ENCODE measurements around the gene SLC4A1.

Gene SLC4A1

DNA sequence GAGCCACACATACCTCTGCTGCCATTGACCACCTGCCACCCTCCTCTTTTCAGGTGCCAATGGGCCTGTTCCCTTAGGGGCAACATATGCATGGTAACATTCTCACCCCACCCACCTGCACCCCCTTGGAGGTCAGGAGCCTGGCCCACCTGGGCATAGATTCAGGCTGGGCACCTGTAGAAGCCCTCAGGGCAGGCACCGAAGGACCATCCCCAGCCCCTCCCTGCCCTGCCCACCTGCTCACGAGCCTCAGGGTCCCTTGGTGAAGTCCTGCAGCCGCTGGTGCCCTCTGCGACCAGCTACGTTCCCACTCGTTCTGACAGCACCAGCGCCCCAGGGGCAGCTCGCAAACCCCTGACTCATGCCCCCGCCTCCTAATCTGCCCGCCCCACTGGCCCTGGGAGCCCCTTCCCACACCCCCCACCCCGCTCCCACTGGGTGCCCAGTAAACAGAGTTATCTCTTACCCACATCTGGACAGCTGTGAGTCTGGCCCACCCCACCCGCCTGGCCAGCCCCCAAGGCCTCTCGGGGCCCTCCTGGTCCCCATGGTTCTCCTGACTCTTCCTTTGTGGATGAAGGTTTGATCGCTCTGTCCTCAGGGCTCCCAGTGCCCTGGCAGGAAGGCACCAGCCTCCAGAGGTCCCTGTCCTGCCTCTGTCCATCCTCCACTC is at the start of gene SLC4A1:
TSS of gene SLC4A1 (minus strand) at position 318 of the 673 bp plus-strand sequence. CDS start 5,269 bp downstream, outside the sequence.
- in situ Hi-C loops (cut with MboI; ENCODE audit: low sequenced_read_pairs): no loop called here

DNA sequence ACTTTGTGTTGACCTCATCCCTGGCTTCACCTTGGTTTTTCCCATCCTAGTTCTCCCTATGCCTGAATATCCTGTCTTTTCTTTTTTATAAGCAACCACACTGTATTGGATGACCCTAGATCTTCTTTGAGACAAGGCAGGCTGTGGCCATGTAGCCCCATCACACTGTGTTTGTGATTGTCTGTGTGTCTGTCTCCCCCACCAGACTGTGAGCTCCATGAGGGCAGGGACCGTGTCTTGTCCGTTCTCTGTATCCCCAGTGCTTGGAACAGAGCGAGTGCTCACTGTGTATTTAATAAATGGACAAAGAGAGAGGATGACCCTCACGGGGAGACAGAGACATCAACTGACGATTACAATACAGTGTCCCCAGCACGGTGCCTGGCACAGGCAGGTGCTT is 49.6 kb upstream of the SLC4A1 start:
- in situ Hi-C loops (cut with MboI; ENCODE audit: low sequenced_read_pairs): no loop called here

DNA sequence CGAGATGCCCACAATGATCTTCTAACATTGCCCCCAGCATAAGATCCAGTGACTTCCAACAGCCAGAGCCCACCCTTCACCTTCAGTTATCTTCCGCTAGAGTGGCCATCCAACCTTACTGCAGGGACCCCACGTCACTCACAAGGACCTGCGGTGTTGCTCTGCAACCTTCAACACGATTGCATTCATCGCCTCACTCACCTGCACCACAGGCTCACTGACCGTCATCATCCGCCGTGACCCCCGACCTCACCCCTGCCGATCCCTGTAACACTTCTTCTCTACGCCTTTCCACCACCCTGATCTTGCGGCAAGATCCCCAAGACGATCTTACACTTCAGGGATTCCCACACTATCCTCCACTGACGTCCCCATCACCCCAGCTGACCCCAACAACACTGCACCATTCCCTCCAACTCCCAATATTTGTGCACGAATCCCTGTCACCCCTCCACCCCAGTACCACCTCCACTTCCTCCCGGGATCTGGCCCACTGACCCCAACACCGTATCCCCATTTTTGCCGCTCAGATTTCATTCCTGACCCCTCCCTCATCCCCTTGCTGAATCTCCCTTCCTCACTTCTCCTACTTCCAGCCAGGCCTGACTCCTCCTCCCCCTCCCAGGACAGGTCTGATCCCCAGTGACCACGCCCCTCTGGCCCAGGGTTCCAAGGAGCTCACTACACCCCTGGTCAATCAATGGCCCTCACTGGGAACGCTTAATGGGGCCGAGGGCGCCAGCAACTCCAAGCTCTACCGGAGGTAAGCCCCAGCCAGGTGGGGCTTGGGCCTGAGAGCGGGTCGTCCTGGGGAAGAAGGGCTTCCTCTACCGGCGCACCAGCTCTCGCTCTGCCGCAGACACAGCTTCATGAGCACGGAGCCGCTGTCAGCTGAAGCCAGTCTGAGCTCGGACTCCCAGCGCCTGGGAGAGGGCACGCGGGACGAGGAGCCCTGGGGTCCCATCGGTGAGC is 48.1 kb upstream of the SLC4A1 start:
- in situ Hi-C loops (cut with MboI; ENCODE audit: low sequenced_read_pairs): no loop called here

DNA sequence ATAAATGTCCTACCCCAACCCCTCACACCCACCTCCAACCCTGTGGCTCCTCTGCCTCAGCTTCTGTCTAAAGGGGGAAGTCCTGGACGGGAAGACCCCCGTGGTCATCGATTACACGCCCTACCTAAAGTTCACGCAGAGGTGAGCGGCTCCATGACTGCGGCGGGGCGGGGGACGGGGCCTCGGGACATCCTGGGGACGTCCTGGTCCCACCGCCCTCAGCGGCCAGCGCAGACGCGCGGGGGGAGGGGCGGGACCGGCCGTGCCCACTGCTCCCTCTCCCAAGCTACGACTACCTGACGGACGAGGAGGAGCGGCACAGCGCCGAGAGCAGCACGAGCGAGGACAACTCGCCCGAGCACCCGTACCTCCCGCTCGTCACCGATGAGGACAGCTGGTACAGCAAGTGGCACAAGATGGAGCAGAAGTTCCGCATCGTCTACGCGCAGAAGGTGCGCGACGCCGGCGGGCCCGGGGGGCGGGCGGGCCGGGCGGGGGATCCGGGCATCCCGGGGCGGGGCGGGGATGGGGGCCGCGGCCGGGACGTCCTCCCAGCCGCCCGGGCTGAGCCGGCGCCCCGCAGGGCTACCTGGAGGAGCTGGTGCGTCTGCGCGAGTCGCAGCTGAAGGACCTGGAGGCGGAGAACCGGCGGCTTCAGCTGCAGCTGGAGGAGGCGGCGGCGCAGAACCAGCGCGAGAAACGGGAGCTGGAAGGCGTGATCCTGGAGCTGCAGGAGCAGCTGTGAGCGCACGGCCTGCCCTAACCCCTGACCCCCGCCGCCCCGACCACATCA is 47.1 kb upstream of the SLC4A1 start:
- in situ Hi-C loops (cut with MboI; ENCODE audit: low sequenced_read_pairs): no loop called here

DNA sequence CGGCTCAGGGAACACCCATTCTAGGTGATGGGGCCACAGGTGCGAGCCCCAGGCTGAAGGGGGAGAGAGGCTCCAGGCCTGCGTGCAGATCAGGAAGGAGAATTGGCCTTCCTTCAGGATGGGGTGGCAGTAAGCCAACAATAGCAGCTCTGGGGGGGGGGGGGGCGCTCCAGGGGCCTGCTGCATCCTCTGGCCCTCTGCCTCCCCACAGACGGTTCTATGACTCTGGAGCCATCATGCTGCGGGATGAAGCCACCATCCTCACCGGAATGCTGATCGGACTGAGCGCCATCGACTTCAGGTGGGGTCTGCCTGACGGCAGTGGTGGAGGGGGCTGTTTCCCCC is 46.6 kb upstream of the SLC4A1 start:
- in situ Hi-C loops (cut with MboI; ENCODE audit: low sequenced_read_pairs): no loop called here

DNA sequence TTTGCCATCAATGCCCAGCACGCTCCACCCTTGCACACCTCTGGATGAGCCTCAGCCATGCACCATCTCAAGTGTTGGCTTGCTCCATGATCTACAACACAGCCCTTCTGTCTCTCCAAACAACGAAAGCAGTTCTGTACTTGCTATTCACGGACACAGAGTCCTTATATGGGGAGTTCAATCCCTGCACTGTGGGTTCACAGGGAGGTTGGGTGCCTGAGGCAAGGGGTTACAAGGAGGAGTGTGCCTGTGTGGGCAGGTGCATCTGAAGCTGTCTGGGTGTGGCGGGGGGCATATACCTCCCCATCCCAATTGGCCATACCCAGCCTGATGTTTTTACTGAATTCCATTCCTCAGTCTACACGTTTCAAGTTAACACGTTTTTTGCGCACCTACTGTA is 46.1 kb upstream of the SLC4A1 start:
- in situ Hi-C loops (cut with MboI; ENCODE audit: low sequenced_read_pairs): no loop called here

DNA sequence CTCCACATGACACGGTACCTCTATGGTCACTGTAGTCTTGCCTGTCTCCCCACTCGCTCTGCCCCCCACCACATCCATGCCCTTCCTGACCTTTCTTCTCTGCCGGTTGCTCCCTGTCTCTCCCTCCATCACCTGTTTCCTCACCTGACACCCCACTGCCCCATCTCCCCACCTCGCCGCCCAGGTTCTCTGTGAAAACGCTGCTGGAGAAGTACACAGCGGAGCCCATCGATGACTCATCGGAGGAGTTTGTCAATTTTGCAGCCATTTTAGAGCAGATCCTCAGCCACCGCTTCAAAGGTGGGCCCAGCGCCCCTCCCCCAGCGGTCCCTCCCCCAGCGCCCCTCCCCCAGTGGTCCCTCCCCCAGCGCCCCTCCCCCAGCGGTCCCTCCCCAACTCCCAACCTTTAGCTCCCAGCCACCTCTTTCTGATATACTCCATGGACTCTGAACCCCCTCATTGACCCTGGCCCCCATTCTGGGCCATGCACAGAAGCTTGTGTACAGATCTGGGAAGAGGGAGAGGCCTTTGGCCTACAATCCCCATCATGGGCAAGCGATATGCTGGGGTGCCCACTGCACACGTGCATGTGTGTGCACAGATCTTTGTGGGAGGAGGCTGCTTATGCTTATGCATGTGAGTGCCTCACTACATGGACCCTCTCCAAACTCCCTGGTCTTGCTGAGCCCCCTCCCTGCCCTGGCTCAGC is 44.6 kb upstream of the SLC4A1 start:
- in situ Hi-C loops (cut with MboI; ENCODE audit: low sequenced_read_pairs): no loop called here

DNA sequence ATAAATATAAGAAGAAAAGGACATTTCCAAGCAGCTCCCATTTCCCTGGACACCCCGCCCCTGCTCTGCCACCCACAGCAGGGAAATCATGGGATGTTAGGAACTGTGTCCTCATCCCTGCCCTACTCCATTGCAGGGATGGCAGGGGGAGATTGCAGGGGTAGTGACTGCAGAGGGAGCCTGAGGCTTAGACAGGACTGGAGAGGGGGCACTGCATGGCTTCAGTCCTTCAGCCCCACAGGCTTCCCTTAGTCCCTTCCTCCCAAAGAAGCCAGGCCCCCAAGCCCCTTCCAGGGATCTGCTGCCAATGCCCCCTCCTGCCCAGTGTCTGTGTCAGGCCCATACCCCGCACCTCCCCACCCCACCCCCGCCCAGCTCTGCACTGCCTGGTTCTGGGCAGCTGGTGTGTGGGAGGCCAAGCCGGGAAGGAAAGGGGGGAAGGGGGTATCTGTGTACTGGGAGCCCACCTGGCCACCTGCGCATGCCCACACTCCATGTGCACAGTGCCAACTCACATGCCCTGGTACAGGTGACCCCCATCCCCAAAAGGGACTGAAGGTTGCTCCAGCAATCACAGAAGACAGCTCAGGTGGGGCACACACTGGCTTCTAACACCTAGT is 43.7 kb upstream of the SLC4A1 start:
- in situ Hi-C loops (cut with MboI; ENCODE audit: low sequenced_read_pairs): no loop called here

DNA sequence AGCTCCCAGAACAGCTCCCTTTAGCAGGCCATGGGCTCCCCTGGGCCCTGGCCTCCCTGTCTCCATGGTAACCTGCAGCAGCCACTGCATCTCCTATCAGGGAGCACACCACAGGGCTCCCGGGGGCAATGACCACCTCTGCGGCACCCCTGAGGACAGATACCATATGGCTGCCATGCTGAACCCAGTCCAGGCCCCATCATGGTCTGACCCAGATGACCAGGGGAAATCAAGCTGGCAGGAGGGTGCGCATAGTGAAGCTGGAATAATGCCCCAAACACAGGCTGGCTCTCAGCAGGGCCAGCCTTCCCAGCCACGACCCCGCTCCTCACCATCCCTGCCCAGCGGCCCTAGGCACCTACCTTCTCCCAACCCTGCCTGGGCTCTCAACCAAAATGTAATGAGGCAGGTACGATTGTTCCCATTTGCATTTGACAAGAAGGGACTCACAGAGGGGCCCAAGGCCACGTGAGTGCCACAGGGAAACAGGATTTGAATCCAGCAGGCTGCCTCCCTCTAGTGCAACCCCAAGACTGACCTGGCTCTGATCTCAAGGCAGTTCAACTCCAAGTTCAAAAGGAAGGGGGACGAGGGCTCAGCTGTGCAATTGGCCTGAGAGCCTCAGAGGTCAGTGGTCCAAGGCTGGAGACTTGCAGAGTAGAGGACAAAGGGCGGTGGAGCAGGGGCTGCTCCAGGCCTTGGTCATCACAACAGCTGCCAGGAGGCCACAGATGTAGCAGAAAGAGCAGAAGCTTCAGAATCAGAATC is 42.9 kb upstream of the SLC4A1 start:
- in situ Hi-C loops (cut with MboI; ENCODE audit: low sequenced_read_pairs): no loop called here

DNA sequence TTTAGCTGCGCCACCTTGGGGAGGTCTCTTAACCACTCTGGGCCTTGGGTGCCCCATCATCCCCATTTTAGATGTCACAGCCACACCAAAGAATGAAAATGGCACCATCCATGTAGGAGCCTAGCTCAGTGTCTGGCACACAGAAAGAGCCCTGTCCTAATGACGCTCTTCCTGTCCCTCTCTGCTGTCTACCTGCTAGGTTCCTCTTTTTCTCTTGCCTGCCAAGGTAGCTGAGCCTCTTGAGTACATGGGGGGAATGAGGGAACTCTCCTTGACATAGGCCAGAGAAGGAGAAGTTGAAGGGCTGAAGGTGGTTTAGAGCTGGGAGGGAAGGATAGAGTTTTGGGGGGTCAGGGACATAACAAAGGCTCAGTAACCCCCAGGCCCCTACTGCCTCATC is 42.3 kb upstream of the SLC4A1 start:
- in situ Hi-C loops (cut with MboI; ENCODE audit: low sequenced_read_pairs): no loop called here

DNA sequence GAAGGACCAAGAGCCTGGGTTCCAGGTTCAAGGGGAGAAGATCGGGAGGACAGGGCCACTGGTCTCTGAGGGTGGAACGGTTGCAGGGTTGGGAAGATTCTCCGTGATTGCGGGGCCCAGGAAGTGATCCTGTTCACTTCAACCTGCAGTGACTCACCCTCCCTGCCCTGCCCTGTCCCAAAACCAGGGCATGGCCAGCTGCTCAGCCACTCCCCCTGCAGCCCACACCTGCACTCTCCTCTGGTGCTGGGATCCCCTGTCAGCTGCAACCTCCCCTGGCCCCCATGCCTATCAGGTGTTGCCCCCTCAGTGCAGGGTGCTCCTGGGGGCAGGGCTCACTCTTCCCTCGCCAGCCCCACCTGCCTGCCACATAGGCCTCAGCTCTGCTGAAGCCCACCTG is 41.5 kb upstream of the SLC4A1 start:
- in situ Hi-C loops (cut with MboI; ENCODE audit: low sequenced_read_pairs): no loop called here

DNA sequence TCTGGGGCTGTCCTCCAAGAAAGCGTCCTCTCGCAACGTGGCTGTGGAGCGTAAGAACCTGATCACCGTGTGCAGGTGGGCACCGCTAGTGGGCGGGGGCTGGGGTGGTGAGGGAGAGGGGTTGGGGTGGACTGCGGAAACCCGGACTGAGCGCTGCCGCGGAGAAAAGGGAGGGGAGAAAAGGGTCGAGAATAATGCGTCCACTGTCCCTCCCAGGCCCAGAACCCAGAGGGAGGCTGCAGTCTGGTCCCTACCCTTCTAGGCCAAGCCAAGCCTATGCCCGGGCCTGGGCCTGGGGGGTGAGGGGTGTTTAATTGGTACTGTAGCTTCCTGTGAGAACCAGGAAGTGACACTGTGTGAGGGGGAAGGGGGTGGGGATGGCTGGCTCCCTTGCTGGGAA is 40.9 kb upstream of the SLC4A1 start:
- in situ Hi-C loops (cut with MboI; ENCODE audit: low sequenced_read_pairs): no loop called here

DNA sequence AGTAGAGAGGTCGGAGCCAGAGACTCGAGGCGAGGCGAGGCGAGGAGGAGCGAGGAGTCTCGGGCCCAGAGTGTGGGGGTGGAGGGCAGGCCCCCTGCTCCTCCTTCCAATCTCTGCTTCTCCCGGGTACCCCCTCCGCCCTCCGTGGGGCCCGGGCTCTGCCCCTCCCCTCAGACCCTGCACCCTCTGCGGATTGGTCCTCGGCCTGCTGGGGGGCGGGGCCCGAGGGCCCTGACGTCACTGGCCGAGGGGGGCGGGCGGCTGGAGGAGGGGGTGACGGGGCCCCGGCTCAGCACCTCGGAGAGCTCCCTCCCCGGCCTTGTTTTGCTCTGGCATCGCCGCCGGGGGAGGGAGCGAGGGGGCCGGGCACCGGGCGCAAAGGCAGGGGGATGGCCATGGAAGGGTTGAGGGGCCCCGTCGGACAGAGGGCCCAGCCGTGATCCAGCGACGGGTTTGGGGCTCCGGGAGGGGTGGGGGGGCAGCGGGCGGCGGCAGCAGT is 40.4 kb upstream of the SLC4A1 start, which contains the start of gene RUNDC3A:
TSS of gene RUNDC3A (plus strand) at position 282 of the 499 bp plus-strand sequence. CDS start 232 bp downstream, outside the sequence.
- in situ Hi-C loops (cut with MboI; ENCODE audit: low sequenced_read_pairs): no loop called here

DNA sequence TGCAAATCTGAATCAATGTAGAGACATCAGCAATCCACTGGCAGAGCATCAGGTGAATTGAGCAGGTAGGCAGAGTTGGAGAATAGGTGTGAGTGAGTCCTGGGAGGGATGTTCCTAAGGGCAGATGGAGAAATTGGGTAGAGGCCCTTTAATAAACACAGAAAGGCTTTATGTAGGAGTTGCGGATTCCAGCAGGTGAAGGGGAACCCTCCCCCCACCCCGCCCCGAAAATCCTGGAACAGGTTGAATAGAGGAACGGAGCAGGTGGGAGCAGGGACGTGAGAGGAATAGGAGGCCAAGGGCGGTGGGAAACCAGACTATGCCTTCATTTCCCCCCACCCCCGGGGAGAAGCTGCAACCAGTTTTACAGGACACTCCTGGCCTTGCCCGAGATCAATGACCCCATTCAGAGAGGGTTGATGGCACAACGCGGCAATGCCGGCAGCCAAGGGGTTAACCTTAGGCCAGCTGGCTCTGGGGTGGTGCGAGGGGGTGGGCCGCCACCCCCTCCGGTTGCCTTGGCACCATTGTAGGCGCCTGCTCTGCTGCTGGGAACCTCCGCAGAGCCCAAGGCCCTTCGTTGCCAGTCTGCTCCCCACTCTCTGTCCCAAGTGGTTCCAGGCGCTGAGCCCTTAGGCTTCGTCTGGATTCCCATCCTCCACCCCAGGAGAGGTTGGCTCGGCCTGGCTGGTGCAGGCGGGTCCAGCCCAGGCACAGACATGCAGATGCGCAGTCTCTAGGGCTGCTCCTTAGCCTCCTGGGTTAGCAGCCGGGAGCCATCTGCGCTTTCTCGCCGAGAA is 39.7 kb upstream of the SLC4A1 start:
- in situ Hi-C loops (cut with MboI; ENCODE audit: low sequenced_read_pairs): no loop called here

DNA sequence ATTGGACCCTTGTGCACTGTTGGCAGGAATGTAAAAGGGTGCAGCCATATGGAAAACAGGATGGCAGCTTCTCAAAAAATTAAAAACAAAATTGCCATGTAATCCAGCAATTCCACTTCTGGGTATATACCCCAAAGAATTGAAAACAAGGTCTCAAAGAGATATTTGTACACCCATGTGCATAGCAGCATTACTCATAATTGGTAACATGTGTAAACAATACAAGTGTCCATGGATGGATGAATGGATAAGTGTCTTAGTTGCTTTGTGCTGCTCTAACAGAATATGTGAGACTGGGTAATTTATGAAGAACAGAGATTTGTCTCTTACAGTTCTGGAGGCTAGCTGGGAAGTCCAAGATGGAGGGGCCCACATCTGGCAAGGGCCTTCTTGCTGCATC is 36.7 kb upstream of the SLC4A1 start:
- in situ Hi-C loops (cut with MboI; ENCODE audit: low sequenced_read_pairs): no loop called here

DNA sequence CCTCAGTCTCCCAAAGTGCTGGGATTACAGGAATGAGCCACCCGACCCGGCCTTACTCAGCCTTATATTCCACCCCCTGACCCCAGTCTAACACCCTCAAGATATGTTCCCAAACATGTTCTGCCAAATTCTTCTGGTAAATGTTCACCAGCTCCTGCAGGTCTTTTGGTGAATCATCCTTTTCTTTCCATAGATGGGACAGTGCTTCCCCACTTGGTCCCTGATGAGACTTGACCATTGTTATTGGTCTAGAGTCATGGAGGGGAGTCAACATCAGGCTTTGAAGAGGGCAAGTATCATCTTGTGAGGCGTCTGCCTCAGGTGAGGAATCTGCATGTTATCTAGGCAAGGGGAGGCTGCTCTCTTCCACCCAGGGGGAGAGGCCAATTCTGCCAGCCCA is 30.0 kb upstream of the SLC4A1 start:
- in situ Hi-C loops (cut with MboI; ENCODE audit: low sequenced_read_pairs): no loop called here

DNA sequence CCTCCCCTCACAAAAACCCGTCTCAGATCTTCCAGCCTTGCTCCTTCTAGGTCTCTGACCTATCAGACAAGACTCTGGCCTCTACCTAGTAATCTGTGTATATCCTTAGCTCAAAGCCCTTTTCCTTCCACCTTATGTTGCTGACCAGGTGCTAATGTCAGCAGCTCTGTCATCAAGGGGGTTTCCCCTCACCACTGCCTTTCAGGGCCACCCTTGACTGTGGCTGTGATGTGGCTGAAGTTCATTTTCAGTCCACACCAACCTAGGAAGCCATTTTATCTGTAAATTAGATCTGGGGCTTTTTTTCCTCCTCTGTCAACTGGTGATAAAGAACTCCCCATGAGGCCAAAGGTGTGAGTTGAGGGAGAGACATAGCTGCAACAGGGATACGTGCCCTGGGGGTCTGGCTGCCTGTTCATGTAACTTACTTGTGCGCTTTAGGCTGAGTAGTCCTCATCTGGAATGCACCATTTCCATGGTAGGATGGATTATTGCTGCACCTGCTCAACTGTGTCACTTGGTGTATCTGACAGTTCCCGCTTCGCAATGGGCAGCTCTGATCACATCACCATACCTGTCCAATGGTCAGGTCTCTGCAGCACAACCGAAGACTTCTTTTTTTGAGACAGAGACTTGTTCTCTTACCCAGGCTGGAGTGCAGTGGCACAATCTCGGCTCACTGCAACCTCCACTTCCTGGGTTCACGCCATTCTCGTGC is 25.7 kb upstream of the SLC4A1 start:
- in situ Hi-C loops (cut with MboI; ENCODE audit: low sequenced_read_pairs): no loop called here

DNA sequence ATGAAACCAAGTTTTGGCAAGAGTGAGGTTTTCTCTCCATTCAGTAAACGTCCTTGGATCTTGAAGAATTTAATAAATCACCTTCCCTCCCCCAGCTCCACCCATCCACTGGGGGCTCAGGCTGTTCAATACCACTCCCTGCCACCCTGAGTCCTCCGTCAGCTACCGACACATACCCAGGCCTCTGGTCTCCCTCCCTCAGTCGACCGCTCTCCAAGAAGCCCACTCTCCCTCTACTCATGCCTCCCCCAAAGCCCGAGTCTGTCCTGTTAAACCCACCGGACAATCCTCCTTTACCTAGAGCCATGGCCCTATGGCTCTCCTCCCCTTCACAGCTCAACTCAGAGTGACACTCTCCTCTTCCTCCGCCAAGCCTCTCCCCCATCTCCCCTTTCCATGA is 19.7 kb upstream of the SLC4A1 start:
- in situ Hi-C loops (cut with MboI; ENCODE audit: low sequenced_read_pairs): no loop called here

All from HL-60/S4 treated with retinoic acid at 250 ng/mL for 4 days and 3 days (cell line).